GM20000 (cell line): ENCODE results near the gene DKK2.

Experiments used
- DNase-seq: peaks from one replicate; pipeline ENCODE4 v3.0.0; 2012; ENCODE audit warnings: low spot score
- CTCF ChIP-seq: IDR thresholded peaks from 2 replicates; pipeline ENCODE4 v1.5.1; 2012; ENCODE audit warnings: mild to moderate bottlenecking, control low read depth; ENCODE audit errors: extremely low read depth, missing control alignments

The DKK2 gene, protein sequence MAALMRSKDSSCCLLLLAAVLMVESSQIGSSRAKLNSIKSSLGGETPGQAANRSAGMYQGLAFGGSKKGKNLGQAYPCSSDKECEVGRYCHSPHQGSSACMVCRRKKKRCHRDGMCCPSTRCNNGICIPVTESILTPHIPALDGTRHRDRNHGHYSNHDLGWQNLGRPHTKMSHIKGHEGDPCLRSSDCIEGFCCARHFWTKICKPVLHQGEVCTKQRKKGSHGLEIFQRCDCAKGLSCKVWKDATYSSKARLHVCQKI

GRCh38 chr4:107035819-107036583 lies at the start of gene DKK2:
Gene DKK2, minus strand, starts transcription at chr4:107036313. Its CDS starts 722 bp downstream, at chr4:107035591.
- peak; percentile 9 for DNase-seq
- no peak for TF ChIP-seq CTCF

DNA sequence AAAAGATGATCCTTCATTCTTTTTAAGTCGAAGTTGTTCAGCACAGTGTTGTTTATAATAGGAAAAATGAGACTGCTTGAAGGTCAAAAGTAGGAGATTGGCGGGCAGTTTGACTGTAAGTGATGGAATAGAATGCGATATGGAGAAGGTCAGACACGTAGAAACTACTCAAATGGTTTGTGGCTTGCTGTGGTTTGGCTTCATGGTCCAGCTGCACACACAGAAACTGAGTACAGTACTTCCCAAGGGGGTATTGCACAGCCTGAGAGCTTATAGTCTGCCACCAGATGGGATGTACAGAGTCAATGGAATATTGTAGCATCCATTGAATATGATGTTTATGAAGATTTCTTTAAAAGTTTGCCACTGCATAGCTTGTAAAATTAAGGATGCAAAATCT lies 41.1 kb upstream of the DKK2 start:
- DNase-seq: no peak
- TF ChIP-seq CTCF: no peak

GRCh38 chr4:107072836-107073736 lies 37.0 kb upstream of the DKK2 start:
- no peak for DNase-seq
- no peak for TF ChIP-seq CTCF

GRCh38 chr4:107071108-107071507 lies 35.0 kb upstream of the DKK2 start:
- no peak for DNase-seq
- TF ChIP-seq CTCF: no peak

DNA sequence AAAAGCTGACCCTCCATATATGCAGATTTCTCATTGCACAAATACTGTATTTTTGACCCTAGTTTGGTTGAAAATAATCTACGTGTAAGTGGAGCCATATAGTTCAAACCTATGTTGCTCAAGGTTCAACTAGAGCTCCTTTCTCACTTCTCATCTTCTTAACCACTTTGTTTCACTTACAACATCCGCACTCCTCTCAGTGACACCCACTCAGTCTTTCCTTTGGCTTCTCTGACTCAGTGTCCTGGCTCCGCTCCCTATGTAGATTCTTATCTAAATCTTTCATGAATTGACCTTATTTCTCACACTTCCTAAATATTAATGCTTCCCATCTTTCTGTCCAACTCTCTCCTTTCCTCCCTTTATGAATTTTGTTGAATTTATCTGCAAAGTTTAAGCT lies 32.9 kb upstream of the DKK2 start:
- TF ChIP-seq CTCF: no peak

GRCh38 chr4:107068116-107068515 lies 32.0 kb upstream of the DKK2 start:
- DNase-seq: no peak

More for the DNA sequence above, 32.9 kb upstream of the DKK2 start:
- DNase-seq: no peak

More at GRCh38 chr4:107068116-107068515, 32.0 kb upstream of the DKK2 start:
- no peak for TF ChIP-seq CTCF
